ENCODE data around the gene SMPD3. TPM values are rescaled to one million over a fixed set of nuclear protein-coding genes. Genes with fewer than 3 reads are reported as not detected.

The SMPD3 gene
- total RNA-seq, 1 experiment from 2014 or later, result 1.4 TPM

DNA sequence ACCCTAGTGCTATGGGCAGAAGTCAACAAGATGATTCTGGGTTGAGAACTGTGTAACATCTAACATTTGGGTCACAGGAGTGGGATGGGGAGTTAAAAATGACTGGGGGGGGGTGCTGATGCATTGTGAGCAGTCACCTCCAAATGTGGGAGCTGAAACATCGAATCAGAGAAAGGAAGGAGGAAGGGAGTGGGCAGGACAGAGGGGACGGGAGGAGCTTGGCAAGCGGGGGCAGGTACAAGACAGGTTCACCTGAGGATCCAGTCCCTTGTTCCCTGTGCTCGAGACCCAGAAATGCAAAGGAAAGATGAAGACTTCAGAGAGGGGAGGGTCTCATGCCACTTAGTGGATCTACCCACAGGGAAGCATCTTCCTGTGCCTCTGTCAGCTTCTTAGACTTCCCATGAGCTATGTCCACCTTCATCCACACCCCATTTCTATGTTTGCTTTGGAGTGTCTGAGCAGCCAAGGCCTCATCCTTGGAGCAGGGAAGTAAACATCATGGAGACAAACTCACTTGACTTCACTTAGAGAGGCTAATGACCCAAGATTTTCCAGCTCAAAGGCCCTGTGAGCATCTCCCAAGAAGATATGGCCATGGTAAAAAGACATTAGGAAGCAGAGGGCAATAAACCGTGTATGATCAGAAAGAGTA, 20.5 kb downstream of the SMPD3 start (continued):
- TF ChIP-seq, protein P1, sequence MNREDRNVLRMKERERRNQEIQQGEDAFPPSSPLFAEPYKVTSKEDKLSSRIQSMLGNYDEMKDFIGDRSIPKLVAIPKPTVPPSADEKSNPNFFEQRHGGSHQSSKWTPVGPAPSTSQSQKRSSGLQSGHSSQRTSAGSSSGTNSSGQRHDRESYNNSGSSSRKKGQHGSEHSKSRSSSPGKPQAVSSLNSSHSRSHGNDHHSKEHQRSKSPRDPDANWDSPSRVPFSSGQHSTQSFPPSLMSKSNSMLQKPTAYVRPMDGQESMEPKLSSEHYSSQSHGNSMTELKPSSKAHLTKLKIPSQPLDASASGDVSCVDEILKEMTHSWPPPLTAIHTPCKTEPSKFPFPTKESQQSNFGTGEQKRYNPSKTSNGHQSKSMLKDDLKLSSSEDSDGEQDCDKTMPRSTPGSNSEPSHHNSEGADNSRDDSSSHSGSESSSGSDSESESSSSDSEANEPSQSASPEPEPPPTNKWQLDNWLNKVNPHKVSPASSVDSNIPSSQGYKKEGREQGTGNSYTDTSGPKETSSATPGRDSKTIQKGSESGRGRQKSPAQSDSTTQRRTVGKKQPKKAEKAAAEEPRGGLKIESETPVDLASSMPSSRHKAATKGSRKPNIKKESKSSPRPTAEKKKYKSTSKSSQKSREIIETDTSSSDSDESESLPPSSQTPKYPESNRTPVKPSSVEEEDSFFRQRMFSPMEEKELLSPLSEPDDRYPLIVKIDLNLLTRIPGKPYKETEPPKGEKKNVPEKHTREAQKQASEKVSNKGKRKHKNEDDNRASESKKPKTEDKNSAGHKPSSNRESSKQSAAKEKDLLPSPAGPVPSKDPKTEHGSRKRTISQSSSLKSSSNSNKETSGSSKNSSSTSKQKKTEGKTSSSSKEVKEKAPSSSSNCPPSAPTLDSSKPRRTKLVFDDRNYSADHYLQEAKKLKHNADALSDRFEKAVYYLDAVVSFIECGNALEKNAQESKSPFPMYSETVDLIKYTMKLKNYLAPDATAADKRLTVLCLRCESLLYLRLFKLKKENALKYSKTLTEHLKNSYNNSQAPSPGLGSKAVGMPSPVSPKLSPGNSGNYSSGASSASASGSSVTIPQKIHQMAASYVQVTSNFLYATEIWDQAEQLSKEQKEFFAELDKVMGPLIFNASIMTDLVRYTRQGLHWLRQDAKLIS (CRISPR knock-in tag; IDR thresholded peaks at IDR 0.05; ENCODE audit: borderline replicate concordance), result no peak
- TF ChIP-seq, protein P2, sequence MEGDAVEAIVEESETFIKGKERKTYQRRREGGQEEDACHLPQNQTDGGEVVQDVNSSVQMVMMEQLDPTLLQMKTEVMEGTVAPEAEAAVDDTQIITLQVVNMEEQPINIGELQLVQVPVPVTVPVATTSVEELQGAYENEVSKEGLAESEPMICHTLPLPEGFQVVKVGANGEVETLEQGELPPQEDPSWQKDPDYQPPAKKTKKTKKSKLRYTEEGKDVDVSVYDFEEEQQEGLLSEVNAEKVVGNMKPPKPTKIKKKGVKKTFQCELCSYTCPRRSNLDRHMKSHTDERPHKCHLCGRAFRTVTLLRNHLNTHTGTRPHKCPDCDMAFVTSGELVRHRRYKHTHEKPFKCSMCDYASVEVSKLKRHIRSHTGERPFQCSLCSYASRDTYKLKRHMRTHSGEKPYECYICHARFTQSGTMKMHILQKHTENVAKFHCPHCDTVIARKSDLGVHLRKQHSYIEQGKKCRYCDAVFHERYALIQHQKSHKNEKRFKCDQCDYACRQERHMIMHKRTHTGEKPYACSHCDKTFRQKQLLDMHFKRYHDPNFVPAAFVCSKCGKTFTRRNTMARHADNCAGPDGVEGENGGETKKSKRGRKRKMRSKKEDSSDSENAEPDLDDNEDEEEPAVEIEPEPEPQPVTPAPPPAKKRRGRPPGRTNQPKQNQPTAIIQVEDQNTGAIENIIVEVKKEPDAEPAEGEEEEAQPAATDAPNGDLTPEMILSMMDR (IDR thresholded peaks at IDR 0.05), result no peak
- TF ChIP-seq ZNF416 (CRISPR knock-in tag; IDR thresholded peaks at IDR 0.05), result no peak
- TF ChIP-seq, protein P3, sequence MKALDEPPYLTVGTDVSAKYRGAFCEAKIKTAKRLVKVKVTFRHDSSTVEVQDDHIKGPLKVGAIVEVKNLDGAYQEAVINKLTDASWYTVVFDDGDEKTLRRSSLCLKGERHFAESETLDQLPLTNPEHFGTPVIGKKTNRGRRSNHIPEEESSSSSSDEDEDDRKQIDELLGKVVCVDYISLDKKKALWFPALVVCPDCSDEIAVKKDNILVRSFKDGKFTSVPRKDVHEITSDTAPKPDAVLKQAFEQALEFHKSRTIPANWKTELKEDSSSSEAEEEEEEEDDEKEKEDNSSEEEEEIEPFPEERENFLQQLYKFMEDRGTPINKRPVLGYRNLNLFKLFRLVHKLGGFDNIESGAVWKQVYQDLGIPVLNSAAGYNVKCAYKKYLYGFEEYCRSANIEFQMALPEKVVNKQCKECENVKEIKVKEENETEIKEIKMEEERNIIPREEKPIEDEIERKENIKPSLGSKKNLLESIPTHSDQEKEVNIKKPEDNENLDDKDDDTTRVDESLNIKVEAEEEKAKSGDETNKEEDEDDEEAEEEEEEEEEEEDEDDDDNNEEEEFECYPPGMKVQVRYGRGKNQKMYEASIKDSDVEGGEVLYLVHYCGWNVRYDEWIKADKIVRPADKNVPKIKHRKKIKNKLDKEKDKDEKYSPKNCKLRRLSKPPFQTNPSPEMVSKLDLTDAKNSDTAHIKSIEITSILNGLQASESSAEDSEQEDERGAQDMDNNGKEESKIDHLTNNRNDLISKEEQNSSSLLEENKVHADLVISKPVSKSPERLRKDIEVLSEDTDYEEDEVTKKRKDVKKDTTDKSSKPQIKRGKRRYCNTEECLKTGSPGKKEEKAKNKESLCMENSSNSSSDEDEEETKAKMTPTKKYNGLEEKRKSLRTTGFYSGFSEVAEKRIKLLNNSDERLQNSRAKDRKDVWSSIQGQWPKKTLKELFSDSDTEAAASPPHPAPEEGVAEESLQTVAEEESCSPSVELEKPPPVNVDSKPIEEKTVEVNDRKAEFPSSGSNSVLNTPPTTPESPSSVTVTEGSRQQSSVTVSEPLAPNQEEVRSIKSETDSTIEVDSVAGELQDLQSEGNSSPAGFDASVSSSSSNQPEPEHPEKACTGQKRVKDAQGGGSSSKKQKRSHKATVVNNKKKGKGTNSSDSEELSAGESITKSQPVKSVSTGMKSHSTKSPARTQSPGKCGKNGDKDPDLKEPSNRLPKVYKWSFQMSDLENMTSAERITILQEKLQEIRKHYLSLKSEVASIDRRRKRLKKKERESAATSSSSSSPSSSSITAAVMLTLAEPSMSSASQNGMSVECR (CRISPR knock-in tag; IDR thresholded peaks at IDR 0.05; ENCODE audit: borderline replicate concordance), result no peak
- no peak for TF ChIP-seq HMGA2 (CRISPR knock-in tag; IDR thresholded peaks at IDR 0.05)
- no peak for TF ChIP-seq FOXJ3 (CRISPR knock-in tag; IDR thresholded peaks at IDR 0.05; ENCODE audit: borderline replicate concordance)
- no peak for TF ChIP-seq TEAD4 (CRISPR knock-in tag; IDR thresholded peaks at IDR 0.05)
- no peak for TF ChIP-seq ESRRA (CRISPR knock-in tag; IDR thresholded peaks at IDR 0.05; ENCODE audit: borderline replicate concordance)
- TF ChIP-seq, protein P4, sequence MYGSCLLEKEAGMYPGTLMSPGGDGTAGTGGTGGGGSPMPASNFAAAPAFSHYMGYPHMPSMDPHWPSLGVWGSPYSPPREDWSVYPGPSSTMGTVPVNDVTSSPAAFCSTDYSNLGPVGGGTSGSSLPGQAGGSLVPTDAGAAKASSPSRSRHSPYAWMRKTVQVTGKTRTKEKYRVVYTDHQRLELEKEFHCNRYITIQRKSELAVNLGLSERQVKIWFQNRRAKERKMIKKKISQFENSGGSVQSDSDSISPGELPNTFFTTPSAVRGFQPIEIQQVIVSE (CRISPR knock-in tag; IDR thresholded peaks at IDR 0.05; ENCODE audit: borderline replicate concordance), result no peak
- no peak for TF ChIP-seq IRF2 (CRISPR knock-in tag; IDR thresholded peaks at IDR 0.05; ENCODE audit: borderline replicate concordance, low read depth)
- TF ChIP-seq, protein P5, sequence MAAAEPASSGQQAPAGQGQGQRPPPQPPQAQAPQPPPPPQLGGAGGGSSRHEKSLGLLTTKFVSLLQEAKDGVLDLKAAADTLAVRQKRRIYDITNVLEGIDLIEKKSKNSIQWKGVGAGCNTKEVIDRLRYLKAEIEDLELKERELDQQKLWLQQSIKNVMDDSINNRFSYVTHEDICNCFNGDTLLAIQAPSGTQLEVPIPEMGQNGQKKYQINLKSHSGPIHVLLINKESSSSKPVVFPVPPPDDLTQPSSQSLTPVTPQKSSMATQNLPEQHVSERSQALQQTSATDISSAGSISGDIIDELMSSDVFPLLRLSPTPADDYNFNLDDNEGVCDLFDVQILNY (CRISPR knock-in tag; IDR thresholded peaks at IDR 0.05), result no peak
- TF ChIP-seq, protein P6, sequence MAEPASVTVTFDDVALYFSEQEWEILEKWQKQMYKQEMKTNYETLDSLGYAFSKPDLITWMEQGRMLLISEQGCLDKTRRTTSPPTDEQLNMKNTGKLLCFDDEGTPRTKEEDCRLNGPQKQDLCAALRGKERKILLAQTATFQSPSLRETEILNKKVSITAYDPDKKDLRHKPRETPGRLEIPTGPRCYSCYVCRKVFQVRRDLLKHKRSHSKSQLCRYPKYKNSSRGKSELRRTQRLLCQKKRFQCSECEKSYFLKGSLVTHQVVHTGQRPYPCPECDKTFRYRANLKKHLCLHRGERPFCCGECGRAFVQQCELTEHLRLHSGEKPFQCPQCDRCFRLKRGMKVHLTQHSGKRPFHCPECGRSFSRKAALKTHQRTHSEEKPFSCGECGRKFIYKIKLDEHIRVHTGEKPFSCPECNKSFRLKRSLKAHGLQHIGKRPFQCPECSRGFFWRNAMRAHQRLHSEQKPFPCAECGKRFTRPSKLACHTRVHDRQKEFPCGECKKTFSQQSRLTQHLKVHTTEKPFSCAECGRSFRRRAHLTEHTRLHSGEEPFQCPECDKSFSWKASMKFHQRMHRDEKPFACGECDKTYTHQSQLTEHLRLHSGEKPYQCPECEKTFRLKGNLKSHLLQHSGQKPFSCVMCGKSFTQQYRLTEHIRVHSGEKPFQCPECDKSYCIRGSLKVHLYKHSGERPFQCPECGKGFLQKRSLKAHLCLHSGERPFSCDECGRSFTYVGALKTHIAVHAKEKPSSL (CRISPR knock-in tag; conservative IDR thresholded peaks at IDR 0.05), result no peak

All from WTC11 (cell line).